H1 (cell line): Measurements from ENCODE around the gene MMP13. TPM values are rescaled to one million over a fixed set of nuclear protein-coding genes. Genes with fewer than 3 reads are reported as not detected.

ENCODE experiments used
- ATF3 ChIP-seq: IDR thresholded peaks from 2 replicates; pipeline ENCODE4 v1.6.1; 2011; ENCODE audit warnings: low read depth, mild to moderate bottlenecking, low read length; ENCODE audit not compliant: insufficient read depth
- BACH1 ChIP-seq: IDR thresholded peaks from 2 replicates; pipeline ENCODE4 v1.6.1; 2012; ENCODE audit warnings: low read length, improper control_type of control experiment
- PHF8 ChIP-seq: fragments of 200-600 bp; sonication (generic); conservative IDR thresholded peaks from 2 replicates; pipeline ENCODE4 v1.7.1; 2012; ENCODE audit warnings: low read depth, mild to moderate bottlenecking, inconsistent platforms, low read length, moderate library complexity
- SAP30 ChIP-seq: fragments of 300-600 bp; sonication (generic); IDR thresholded peaks from 2 replicates; pipeline ENCODE4 v1.7.1; 2012; ENCODE audit warnings: low read length, moderate library complexity, mild to moderate bottlenecking, inconsistent platforms; ENCODE audit not compliant: insufficient read depth, insufficient replicate concordance
- SRF ChIP-seq: IDR thresholded peaks from 2 replicates; pipeline ENCODE4 v1.6.1; 2011; ENCODE audit warnings: mild to moderate bottlenecking, low read depth, low read length, moderate library complexity
- polyA plus RNA-seq, 7 experiments: library from polyadenylated mRNA; depleted of rRNA in 3 of 7; stranded (reverse) in 5 of 7; unstranded in 2 of 7; fragments of >200 nt in 5 of 7; fragments of 200-250 nt in 2 of 7; gene quantifications; 1 replicate in 5 of 7; 2 replicates in 1 of 7; 4 replicates in 1 of 7; pipeline versions ENCODE4 v1.2.1 to v1.2.3, GENCODE V29; 2011 to 2013; ENCODE audit warnings: missing spikeins in 2 of 7, mixed read lengths in 2 of 7
- total RNA-seq: library from RNA; stranded (reverse); fragmentation: NEBNext Ultra II Directional; extraction: Animal tissue kit (Norgen Biotek cat#: 25700); gene quantifications from 2 replicates; pipeline ENCODE4 v1.2.1, GENCODE V29; 2021
- TF ChIP-seq, protein P1 (sequence below): fragments of 300-600 bp; sonication (generic); IDR thresholded peaks from 2 replicates; pipeline ENCODE4 v1.7.1; 2012; ENCODE audit warnings: low read length, moderate library complexity, mild to moderate bottlenecking, inconsistent platforms; ENCODE audit not compliant: insufficient replicate concordance

Gene MMP13
- total and polyA plus RNA-seq, 2 of the 8 experiments (the other 6 are each of a cell fraction or from before 2014, with no cell fraction given) = not detected

GRCh38 chr11:102946237-102946636, 9.3 kb downstream of the MMP13 start (continued):
- TF ChIP-seq, protein P1, sequence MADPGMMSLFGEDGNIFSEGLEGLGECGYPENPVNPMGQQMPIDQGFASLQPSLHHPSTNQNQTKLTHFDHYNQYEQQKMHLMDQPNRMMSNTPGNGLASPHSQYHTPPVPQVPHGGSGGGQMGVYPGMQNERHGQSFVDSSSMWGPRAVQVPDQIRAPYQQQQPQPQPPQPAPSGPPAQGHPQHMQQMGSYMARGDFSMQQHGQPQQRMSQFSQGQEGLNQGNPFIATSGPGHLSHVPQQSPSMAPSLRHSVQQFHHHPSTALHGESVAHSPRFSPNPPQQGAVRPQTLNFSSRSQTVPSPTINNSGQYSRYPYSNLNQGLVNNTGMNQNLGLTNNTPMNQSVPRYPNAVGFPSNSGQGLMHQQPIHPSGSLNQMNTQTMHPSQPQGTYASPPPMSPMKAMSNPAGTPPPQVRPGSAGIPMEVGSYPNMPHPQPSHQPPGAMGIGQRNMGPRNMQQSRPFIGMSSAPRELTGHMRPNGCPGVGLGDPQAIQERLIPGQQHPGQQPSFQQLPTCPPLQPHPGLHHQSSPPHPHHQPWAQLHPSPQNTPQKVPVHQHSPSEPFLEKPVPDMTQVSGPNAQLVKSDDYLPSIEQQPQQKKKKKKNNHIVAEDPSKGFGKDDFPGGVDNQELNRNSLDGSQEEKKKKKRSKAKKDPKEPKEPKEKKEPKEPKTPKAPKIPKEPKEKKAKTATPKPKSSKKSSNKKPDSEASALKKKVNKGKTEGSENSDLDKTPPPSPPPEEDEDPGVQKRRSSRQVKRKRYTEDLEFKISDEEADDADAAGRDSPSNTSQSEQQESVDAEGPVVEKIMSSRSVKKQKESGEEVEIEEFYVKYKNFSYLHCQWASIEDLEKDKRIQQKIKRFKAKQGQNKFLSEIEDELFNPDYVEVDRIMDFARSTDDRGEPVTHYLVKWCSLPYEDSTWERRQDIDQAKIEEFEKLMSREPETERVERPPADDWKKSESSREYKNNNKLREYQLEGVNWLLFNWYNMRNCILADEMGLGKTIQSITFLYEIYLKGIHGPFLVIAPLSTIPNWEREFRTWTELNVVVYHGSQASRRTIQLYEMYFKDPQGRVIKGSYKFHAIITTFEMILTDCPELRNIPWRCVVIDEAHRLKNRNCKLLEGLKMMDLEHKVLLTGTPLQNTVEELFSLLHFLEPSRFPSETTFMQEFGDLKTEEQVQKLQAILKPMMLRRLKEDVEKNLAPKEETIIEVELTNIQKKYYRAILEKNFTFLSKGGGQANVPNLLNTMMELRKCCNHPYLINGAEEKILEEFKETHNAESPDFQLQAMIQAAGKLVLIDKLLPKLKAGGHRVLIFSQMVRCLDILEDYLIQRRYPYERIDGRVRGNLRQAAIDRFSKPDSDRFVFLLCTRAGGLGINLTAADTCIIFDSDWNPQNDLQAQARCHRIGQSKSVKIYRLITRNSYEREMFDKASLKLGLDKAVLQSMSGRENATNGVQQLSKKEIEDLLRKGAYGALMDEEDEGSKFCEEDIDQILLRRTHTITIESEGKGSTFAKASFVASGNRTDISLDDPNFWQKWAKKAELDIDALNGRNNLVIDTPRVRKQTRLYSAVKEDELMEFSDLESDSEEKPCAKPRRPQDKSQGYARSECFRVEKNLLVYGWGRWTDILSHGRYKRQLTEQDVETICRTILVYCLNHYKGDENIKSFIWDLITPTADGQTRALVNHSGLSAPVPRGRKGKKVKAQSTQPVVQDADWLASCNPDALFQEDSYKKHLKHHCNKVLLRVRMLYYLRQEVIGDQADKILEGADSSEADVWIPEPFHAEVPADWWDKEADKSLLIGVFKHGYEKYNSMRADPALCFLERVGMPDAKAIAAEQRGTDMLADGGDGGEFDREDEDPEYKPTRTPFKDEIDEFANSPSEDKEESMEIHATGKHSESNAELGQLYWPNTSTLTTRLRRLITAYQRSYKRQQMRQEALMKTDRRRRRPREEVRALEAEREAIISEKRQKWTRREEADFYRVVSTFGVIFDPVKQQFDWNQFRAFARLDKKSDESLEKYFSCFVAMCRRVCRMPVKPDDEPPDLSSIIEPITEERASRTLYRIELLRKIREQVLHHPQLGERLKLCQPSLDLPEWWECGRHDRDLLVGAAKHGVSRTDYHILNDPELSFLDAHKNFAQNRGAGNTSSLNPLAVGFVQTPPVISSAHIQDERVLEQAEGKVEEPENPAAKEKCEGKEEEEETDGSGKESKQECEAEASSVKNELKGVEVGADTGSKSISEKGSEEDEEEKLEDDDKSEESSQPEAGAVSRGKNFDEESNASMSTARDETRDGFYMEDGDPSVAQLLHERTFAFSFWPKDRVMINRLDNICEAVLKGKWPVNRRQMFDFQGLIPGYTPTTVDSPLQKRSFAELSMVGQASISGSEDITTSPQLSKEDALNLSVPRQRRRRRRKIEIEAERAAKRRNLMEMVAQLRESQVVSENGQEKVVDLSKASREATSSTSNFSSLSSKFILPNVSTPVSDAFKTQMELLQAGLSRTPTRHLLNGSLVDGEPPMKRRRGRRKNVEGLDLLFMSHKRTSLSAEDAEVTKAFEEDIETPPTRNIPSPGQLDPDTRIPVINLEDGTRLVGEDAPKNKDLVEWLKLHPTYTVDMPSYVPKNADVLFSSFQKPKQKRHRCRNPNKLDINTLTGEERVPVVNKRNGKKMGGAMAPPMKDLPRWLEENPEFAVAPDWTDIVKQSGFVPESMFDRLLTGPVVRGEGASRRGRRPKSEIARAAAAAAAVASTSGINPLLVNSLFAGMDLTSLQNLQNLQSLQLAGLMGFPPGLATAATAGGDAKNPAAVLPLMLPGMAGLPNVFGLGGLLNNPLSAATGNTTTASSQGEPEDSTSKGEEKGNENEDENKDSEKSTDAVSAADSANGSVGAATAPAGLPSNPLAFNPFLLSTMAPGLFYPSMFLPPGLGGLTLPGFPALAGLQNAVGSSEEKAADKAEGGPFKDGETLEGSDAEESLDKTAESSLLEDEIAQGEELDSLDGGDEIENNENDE = no peak
- TF ChIP-seq BACH1 (no peak), SRF (no peak), ATF3 (no peak), PHF8 (no peak), SAP30 (no peak)
